B cell (primary cell): Measurements from ENCODE around the gene KIRREL1. TPM values are rescaled to one million over a fixed set of nuclear protein-coding genes. Genes with fewer than 3 reads are reported as not detected.

Source experiments
- ATAC-seq: fragments of 200-7000 bp; cut with Tn5 transposase; one replicate; pipeline ENCODE4 v1.10.0; 2021; ENCODE audit warnings: low read depth, mild to moderate bottlenecking, moderate number of reproducible peaks, moderate library complexity
- CTCF ChIA-PET: fragments of 350-600 bp; sonication (Branson Sonifier 250); formaldehyde crosslinking; loops from one replicate; lab custom pipeline; 2021; ENCODE audit warnings: antibody characterized with exemption, inconsistent platforms; lab: Charles Lee
- POLR2A ChIA-PET: fragments of 350-600 bp; sonication (Branson Sonifier 250); formaldehyde crosslinking; loops from one replicate; lab custom pipeline; 2021; ENCODE audit warnings: antibody characterized with exemption; lab: Charles Lee
- DNase-seq: peaks from one replicate; pipeline ENCODE4 v3.0.0; 2013
- H2AFZ ChIP-seq: 2 replicates; pipeline ENCODE4 v1.6.1; 2012; ENCODE audit warnings: mild to moderate bottlenecking, low read depth, low read length; ENCODE audit not compliant: insufficient read depth, poor library complexity, severe bottlenecking
- H3K27ac ChIP-seq, 2 donors: 1 replicate in 1 of 2; 2 replicates in 1 of 2; pipeline ENCODE4 v1.5.1; 2012 to 2013; ENCODE audit warnings: low read length in 2 of 2, mild to moderate bottlenecking in 2 of 2, moderate library complexity in 1 of 2
- H3K27me3 ChIP-seq, 4 experiments: fragments of 200-600 bp in 1 of 4; sonication (generic) in 1 of 4; replicated peaks in 1 of 4; 1 replicate in 2 of 4; 2 replicates in 2 of 4; pipeline versions ENCODE4 v1.6.1 to v1.7.0; 2013 to 2016; ENCODE audit warnings: low read length in 3 of 4, mild to moderate bottlenecking in 2 of 4, mixed read lengths in 1 of 4, moderate library complexity in 1 of 4; ENCODE audit not compliant: insufficient read depth in 4 of 4, control insufficient read depth in 3 of 4; ENCODE audit errors: control extremely low read depth in 1 of 4
- H3K36me3 ChIP-seq, 2 experiments: replicated peaks in 1 of 2; 1 replicate in 1 of 2; 2 replicates in 1 of 2; pipeline versions ENCODE4 v1.6.1 to v1.7.1; 2013; ENCODE audit warnings: low read length in 1 of 2; ENCODE audit not compliant: insufficient read depth in 2 of 2, control insufficient read depth in 1 of 2; ENCODE audit errors: control extremely low read depth in 1 of 2, extremely low read depth in 1 of 2
- H3K4me1 ChIP-seq, 2 donors: fragments of 200-600 bp in 1 of 2; sonication (generic) in 1 of 2; 1 replicate in 1 of 2; 2 replicates in 1 of 2; pipeline versions ENCODE4 v1.5.1 to v1.6.1; 2013 to 2017; ENCODE audit warnings: low read length in 2 of 2; ENCODE audit not compliant: control insufficient read depth in 2 of 2, insufficient read depth in 2 of 2
- H3K4me2 ChIP-seq: replicated peaks from 2 replicates; pipeline ENCODE3; 2012; ENCODE audit warnings: mild to moderate bottlenecking, low read depth, low read length; ENCODE audit not compliant: poor library complexity, severe bottlenecking
- H3K4me3 ChIP-seq, 5 experiments: fragments of 200-600 bp in 1 of 5; sonication (generic) in 1 of 5; 1 replicate in 3 of 5; 2 replicates in 2 of 5; pipeline versions ENCODE4 v1.5.1 to v1.7.0; 2011 to 2016; ENCODE audit warnings: low read length in 4 of 5, mild to moderate bottlenecking in 4 of 5, low read depth in 2 of 5, control low read depth in 1 of 5, moderate library complexity in 1 of 5; ENCODE audit not compliant: insufficient read depth in 1 of 5; ENCODE audit errors: control extremely low read depth in 1 of 5, extremely low read depth in 1 of 5
- H3K79me2 ChIP-seq: fragments of 200-600 bp; sonication (generic); one replicate; pipeline ENCODE4 v1.6.0; 2016; ENCODE audit warnings: low read length; ENCODE audit not compliant: control insufficient read depth, insufficient read depth
- H3K9ac ChIP-seq: fragments of 200-600 bp; sonication (generic); 2 replicates; pipeline ENCODE4 v1.6.1; 2017; ENCODE audit warnings: mild to moderate bottlenecking, low read length, moderate library complexity
- H3K9me3 ChIP-seq, 3 donors: one replicate each; pipeline versions ENCODE4 v1.6.1 to v1.7.1; 2013; ENCODE audit warnings: low read length in 2 of 3; ENCODE audit not compliant: control insufficient read depth in 2 of 3, insufficient read depth in 1 of 3; ENCODE audit errors: control extremely low read depth in 1 of 3
- H4K20me1 ChIP-seq: 2 replicates; pipeline ENCODE4 v1.6.0; 2012; ENCODE audit warnings: mild to moderate bottlenecking, low read length; ENCODE audit not compliant: insufficient read depth, control insufficient read depth, poor library complexity, severe bottlenecking
- H3K27ac Mint-ChIP-seq: one replicate; pipeline ENCODE4 v1.8.0; 2021; ENCODE audit warnings: mixed read lengths
- H3K27me3 Mint-ChIP-seq: one replicate; pipeline ENCODE4 v1.8.0; 2021; ENCODE audit warnings: mixed read lengths
- H3K4me1 Mint-ChIP-seq: one replicate; pipeline ENCODE4 v1.8.0; 2021; ENCODE audit warnings: mixed read lengths
- H3K4me3 Mint-ChIP-seq: one replicate; pipeline ENCODE4 v1.8.0; 2021; ENCODE audit warnings: mixed read lengths
- H3K9me3 Mint-ChIP-seq: one replicate; pipeline ENCODE4 v1.8.0; 2022; ENCODE audit warnings: mixed read lengths; ENCODE audit not compliant: insufficient read depth
- CTCF ChIP-seq: fragments of 200-600 bp; IDR thresholded peaks from one replicate; pipeline ENCODE4 v1.8.0; 2022; ENCODE audit warnings: antibody characterized with exemption, mild to moderate bottlenecking
- EZH2 ChIP-seq: IDR thresholded peaks from 2 replicates; pipeline ENCODE4 v1.6.1; 2012; ENCODE audit warnings: borderline replicate concordance, low read depth, mild to moderate bottlenecking, moderate library complexity, low read length; ENCODE audit not compliant: insufficient read depth, poor library complexity, severe bottlenecking
- WGBS: methylation state at CpG from one replicate; pipeline ENCODE4 v1.1.5; 2013; ENCODE audit warnings: missing lambda C conversion rate; ENCODE audit not compliant: insufficient coverage; 5-methylcytosine and 5-hydroxymethylcytosine counted together
- intact Hi-C: fragments of 100-400 bp; cut with micrococcal nuclease; formaldehyde crosslinking; loops from one replicate; pipeline ENCODE4 v1.10.0; 2022
- polyA plus RNA-seq: library from polyadenylated mRNA; depleted of rRNA; stranded (reverse); fragments of >200 nt; gene quantifications from 2 replicates; pipeline ENCODE4 v1.2.3, GENCODE V29; 2012
- total RNA-seq, 2 donors: library from RNA; stranded (reverse); fragments of 120-200 nt in 1 of 2; gene quantifications; 1 replicate in 1 of 2; 2 replicates in 1 of 2; pipeline versions ENCODE4 v1.2.3 to v1.2.4, GENCODE V29; 2013 to 2022

KIRREL1 gene
- total and polyA plus RNA-seq, 2 donors (not counting 1 experiment from before 2014, with no cell fraction given), result not detected

- no peak for DNase-seq
- H3K9ac ChIP-seq, result no peak overlapping the region
- H2AFZ ChIP-seq, result no peak overlapping the region
- peaks cover 43% of the 10 kb centered on the region for H3K27me3 Mint-ChIP-seq
- ChIA-PET CTCF (no interaction called here), POLR2A (no interaction called here)
- no peaks in the 10 kb centered on the region for H4K20me1 ChIP-seq
- intact Hi-C loops, result no loop called here
- no peaks in the 10 kb centered on the region for H3K9me3 ChIP-seq
- no peaks in the 10 kb centered on the region for H3K79me2 ChIP-seq
- no peaks in the 10 kb centered on the region for H3K4me1 Mint-ChIP-seq
- no peak overlapping the region for H3K4me3 ChIP-seq
- no peak for TF ChIP-seq CTCF
- H3K27me3 ChIP-seq, result peaks cover 0 to 19% (median 0%) of the 10 kb centered on the region in 4 experiments
- H3K9me3 Mint-ChIP-seq, result no peaks in the 10 kb centered on the region
- H3K36me3 ChIP-seq, result no peaks in the 10 kb centered on the region
- H3K27ac Mint-ChIP-seq, result no peak overlapping the region
- WGBS, result no CpG with 5 or more reads among the region's 6 CpGs
- no peak overlapping the region for H3K4me2 ChIP-seq
- no peak overlapping the region for H3K27ac ChIP-seq
- no peak for ATAC-seq
- H3K4me1 ChIP-seq, result no peaks in the 10 kb centered on the region
- H3K4me3 Mint-ChIP-seq, result no peak overlapping the region
Observed at GRCh38 chr1:158020886-158021620, 27.6 kb downstream of the KIRREL1 start.

GRCh38 chr1:158021721-158022120 is 28.3 kb downstream of the KIRREL1 start:
- ChIA-PET CTCF (no interaction called here), POLR2A (no interaction called here)
- no peak overlapping the region for H3K27ac ChIP-seq
- no peak overlapping the region for H3K9ac ChIP-seq
- Mint-ChIP-seq H3K9me3 (no peaks in the 10 kb centered on the region), H3K4me3 (no peak overlapping the region), H3K27me3 (peaks cover 39% of the 10 kb centered on the region), H3K27ac (no peak overlapping the region), H3K4me1 (no peaks in the 10 kb centered on the region)
- H3K4me3 ChIP-seq, result no peak overlapping the region
- no peaks in the 10 kb centered on the region for H3K9me3 ChIP-seq
- H3K4me2 ChIP-seq, result no peak overlapping the region
- intact Hi-C loops, result no loop called here
- no peaks in the 10 kb centered on the region for H4K20me1 ChIP-seq
- TF ChIP-seq CTCF (no peak), EZH2 (no peak)
- 100% methylated on average over 2 of the region's 2 CpGs for WGBS
- H3K36me3 ChIP-seq, result no peaks in the 10 kb centered on the region
- DNase-seq (no peak), ATAC-seq (no peak)
- H3K4me1 ChIP-seq, result no peaks in the 10 kb centered on the region
- H3K79me2 ChIP-seq, result no peaks in the 10 kb centered on the region
- peaks cover 0 to 14% (median 0%) of the 10 kb centered on the region in 4 experiments for H3K27me3 ChIP-seq
- H2AFZ ChIP-seq, result no peak overlapping the region
